ENCODE data around the gene VTI1A. TPM values are rescaled to one million over a fixed set of nuclear protein-coding genes. Genes with fewer than 3 reads are reported as not detected.

VTI1A gene
- total RNA-seq, 1 donor, result 37.1 TPM

GRCh38 chr10:112838784-112839481 lies 391.9 kb downstream of the VTI1A start:
- no peak for DNase-seq (ENCODE audit: low read depth)
- H3K4me3 ChIP-seq (ENCODE audit: low read depth, low read length), result no peak overlapping the region
- TF ChIP-seq CTCF (IDR thresholded peaks at IDR 0.05; ENCODE audit: insufficient read depth, low read depth, low read length), result no peak

- TF ChIP-seq CTCF (IDR thresholded peaks at IDR 0.05; ENCODE audit: insufficient read depth, low read depth, low read length), result no peak
- H3K4me3 ChIP-seq (ENCODE audit: low read depth, low read length), result no peak overlapping the region
- no peak for DNase-seq (ENCODE audit: low read depth)
Measured at GRCh38 chr10:112839928-112840654, 393.1 kb downstream of the VTI1A start.

- no peak for DNase-seq (ENCODE audit: low read depth)
- no peak for TF ChIP-seq CTCF (IDR thresholded peaks at IDR 0.05; ENCODE audit: insufficient read depth, low read depth, low read length)
- H3K4me3 ChIP-seq (ENCODE audit: low read depth, low read length), result no peak overlapping the region
Measured at GRCh38 chr10:112841549-112841948, 394.5 kb downstream of the VTI1A start.

GRCh38 chr10:112842832-112843360 lies 395.9 kb downstream of the VTI1A start:
- DNase-seq (ENCODE audit: low read depth), result peak; percentile 42
- TF ChIP-seq CTCF (IDR thresholded peaks at IDR 0.05; ENCODE audit: insufficient read depth, low read depth, low read length), result no peak
- no peak overlapping the region for H3K4me3 ChIP-seq (ENCODE audit: low read depth, low read length)

- peak; percentile 36 for DNase-seq (ENCODE audit: low read depth)
- no peak overlapping the region for H3K4me3 ChIP-seq (ENCODE audit: low read depth, low read length)
- TF ChIP-seq CTCF (IDR thresholded peaks at IDR 0.05; ENCODE audit: insufficient read depth, low read depth, low read length), result no peak
Measured at GRCh38 chr10:112843623-112844022, 396.6 kb downstream of the VTI1A start.

- peak; percentile 46 for DNase-seq (ENCODE audit: low read depth)
- TF ChIP-seq CTCF (IDR thresholded peaks at IDR 0.05; ENCODE audit: insufficient read depth, low read depth, low read length), result no peak
- H3K4me3 ChIP-seq (ENCODE audit: low read depth, low read length), result no peak overlapping the region
Measured at GRCh38 chr10:112844681-112845544, 397.9 kb downstream of the VTI1A start.
